ENCODE results near the gene TBX1.

DNA sequence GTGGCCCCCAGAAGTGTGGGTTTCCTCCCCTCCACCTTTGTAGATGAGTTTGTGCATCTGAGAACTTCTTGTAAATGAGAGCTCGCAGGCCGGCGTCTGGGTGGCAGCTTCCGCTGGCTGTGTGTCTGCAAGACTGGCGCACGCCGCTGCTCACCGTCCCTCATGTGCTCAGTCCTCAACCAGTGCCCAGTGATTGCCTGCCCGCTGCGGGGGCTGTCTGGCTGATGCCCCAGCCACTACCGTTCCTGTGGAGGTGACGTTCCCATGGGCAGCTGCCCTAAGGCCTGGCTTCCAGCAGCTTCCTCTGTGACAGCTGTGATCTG, 8.8 kb downstream of the TBX1 start:
- TF ChIP-seq, protein P1, sequence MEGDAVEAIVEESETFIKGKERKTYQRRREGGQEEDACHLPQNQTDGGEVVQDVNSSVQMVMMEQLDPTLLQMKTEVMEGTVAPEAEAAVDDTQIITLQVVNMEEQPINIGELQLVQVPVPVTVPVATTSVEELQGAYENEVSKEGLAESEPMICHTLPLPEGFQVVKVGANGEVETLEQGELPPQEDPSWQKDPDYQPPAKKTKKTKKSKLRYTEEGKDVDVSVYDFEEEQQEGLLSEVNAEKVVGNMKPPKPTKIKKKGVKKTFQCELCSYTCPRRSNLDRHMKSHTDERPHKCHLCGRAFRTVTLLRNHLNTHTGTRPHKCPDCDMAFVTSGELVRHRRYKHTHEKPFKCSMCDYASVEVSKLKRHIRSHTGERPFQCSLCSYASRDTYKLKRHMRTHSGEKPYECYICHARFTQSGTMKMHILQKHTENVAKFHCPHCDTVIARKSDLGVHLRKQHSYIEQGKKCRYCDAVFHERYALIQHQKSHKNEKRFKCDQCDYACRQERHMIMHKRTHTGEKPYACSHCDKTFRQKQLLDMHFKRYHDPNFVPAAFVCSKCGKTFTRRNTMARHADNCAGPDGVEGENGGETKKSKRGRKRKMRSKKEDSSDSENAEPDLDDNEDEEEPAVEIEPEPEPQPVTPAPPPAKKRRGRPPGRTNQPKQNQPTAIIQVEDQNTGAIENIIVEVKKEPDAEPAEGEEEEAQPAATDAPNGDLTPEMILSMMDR (conservative IDR thresholded peaks at IDR 0.05), result no peak
- TF ChIP-seq EZH2 (IDR thresholded peaks at IDR 0.05; ENCODE audit: low read depth), result no peak
